GM19372 (cell line): ENCODE results near the gene KDM4C.
"Not testable (repeated sequence)": the region's sequence is repeated elsewhere in the genome, so short reads cannot be mapped to it uniquely, and the experiment has no call there.

Source experiments
- ATAC-seq: cut with Tn5 transposase; IDR thresholded peaks from one replicate; pipeline ENCODE4 v1.9.1; 2021; ENCODE audit warnings: mild to moderate bottlenecking, low read depth, moderate library complexity; ENCODE audit not compliant: unreplicated experiment

Gene KDM4C

DNA sequence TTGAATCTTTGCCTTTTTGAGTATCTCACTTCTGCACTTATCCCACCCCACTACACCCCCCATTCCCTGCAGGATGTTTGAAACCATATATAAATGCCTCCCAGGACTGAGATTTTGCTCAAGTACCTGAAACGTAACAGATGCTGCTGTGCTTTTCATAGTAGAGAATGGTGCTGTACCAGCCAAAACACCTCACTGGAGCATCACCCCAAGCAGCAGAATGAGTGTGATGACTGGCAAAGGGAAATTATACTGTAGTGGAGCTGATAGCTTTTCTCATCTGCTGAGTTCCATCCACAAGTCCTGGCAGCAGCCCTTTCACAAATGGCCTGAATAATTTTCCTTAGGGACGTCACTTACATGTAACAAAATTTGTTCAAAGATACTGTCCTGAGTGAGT is 246.1 kb downstream of the KDM4C start:
- no peak for ATAC-seq

DNA sequence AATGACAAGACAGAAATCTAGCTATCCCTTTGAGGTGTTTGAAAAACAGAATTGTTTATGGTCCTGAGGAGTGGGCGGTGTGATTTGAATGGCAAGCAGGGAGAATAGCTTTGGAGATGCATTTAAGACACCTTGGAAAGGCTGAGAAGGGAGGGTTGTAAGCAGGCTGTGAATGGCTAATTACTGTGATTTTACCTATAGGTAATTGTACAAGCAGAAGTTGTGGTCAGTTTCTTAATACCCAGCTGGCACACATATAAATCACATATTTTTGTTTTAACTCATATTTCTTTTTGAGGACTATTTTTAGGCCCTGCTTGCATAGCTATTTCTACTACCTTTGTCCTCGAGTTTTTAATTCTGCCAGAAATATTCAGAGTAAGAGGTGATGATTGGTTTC is 248.6 kb downstream of the KDM4C start:
- ATAC-seq, result no peak

DNA sequence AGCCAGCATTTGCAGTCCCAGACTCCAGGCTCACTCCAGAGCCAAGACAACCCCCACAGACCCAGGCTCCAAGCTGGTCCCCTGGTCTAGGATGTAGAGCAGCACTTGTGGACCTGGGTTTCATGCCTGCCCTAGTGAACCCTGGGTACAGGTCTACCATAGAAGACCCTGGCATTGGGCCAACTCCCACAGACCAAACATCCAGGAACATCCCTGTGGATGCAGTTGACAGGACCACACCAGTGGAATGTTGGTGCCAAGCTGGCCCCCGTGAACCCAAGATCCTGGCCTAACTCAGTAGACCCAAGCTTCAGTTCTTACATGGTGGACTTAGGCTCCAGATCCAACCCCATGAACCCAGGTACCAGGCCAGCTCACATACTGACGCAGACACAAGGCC is 250.6 kb downstream of the KDM4C start:
- no peak for ATAC-seq

DNA sequence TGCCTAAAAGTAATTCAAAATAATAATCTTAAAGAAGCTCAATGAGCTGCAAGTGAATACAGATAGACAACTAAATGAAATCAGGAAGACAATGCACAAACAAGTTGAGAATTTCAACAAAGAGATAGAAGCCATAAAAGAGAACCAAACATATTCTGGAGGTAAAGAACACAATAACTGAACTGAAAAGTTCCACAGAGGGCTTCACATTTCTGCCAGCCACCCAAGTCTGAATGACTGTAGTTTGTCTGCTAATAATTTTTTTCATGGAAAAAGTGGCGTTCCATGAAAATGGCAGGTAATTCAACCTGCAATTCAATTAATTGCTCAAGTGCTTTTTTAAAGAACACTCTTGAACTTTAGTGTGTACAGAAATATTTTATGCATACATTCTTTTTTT is 251.3 kb downstream of the KDM4C start:
- no peak for ATAC-seq

- no peak for ATAC-seq
These were observed 253.8 kb downstream of the KDM4C start for GRCh38 chr9:7011395-7012067.

- no peak for ATAC-seq
These were observed 270.2 kb downstream of the KDM4C start for GRCh38 chr9:7027996-7028395.

DNA sequence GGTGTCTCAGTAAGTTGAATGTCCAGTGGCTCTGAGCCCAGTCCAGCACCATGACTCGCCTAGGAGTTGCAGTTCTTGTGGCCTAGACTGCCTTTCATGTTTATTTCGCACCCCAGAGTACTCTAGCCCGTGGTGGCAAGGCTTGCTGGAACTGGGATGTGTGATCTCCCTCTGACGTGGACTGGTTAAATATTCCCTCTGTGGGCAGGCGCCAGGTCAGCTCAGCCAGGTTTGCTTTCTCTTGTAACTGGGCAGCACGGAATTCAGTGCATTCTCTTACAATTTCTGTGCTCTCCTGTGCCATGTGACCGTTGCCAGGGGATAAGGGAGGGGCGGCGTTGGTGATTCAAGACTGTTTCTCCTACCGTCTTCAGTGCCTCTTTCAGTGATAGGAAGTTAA is 270.8 kb downstream of the KDM4C start:
- no peak for ATAC-seq

DNA sequence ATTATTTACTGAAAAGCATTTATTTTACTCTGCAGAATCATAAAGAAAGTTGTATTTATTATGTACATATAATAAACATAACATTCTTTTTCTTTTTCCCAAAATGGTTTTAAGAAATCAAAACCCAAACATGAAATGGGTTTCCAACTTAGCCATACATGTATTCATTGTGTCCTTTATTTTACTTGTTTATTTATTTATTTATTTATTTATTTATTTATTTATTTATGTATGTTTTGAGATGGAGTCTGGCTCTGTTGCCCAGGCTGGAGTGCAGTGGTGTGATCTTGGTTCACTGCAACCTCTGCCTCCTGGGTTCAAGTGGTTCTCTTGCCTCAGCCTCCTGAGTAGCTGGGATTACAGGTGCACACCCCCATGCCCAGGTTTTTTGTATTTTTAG is 273.2 kb downstream of the KDM4C start:
- not testable (repeated sequence) for ATAC-seq

- ATAC-seq, result no peak
These were observed 275.6 kb downstream of the KDM4C start for GRCh38 chr9:7033076-7034045.

GRCh38 chr9:7037176-7037575 is 279.4 kb downstream of the KDM4C start:
- ATAC-seq, result no peak

DNA sequence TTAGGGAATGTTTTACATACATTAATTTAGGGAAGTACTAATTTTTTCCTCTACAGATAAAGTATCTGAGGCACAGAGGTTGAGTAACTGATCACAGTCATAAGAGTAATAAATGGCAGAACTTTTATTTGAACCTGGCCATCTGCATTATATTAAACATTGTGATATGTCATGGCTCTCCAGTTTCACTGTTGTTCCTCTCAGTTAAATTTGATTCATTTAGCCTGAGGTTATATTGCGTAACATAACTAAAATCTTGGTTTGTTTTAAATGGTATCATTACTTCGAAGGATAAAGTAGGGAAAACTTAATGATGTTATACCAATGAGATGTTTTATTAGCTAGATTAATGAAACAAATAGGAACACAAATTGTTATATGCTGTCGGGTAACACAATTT is 284.4 kb downstream of the KDM4C start:
- ATAC-seq, result no peak

DNA sequence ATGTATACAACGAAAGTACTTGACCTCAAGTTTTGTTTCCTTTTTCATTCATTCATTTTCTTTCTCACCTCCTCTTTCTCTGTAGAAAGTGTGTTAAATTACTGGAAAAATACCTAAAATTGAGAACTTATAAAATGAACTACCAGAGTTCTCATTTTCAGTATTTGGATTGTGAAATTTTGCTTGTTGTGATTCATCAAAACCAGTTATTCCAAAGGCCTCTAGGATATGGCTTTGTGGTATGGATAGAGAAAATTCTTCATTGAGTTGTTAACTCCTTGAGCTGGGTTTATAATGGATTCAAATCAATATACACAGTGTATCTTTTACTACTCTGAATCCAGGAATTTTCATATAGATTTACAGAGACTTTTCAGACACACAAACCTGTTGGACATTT is 287.6 kb downstream of the KDM4C start:
- no peak for ATAC-seq

- ATAC-seq, result no peak
These were observed 293.9 kb downstream of the KDM4C start for GRCh38 chr9:7051711-7052110.

GRCh38 chr9:7053903-7054302 is 296.1 kb downstream of the KDM4C start:
- no peak for ATAC-seq

DNA sequence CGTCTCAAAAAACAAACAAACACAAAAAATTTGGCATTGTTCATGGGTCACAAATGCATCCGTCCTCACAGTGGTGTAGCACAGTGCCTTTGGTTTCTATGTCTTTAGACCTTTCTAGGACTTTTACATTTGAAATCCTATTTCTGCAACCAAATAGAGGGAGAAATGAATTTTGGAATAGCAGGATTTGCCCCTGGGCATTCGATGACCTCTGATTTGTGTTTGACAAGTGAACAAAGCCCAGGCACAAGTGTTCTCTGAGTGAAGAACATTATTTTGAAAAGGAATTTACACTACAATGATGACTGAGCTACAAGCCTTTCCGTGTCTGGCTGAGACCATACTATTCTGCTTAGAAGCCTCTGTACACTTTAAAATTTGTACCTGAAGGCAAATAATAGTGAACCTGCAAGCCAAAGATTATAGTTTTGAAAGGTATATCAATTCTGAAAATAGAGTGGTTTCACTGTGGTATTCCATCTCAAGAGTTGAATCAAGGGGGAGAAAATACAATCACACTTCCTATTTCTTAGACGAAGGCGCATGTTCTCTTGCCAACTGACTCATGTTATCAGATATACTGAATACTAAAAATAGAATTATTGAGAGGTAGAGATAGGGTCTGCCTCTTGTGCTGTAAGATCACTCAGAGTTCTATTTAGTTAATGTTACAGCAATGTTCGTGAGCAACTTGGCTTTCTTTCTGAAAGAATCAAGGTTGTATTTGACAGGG is 297.6 kb downstream of the KDM4C start:
- ATAC-seq, result peak; percentile 62

DNA sequence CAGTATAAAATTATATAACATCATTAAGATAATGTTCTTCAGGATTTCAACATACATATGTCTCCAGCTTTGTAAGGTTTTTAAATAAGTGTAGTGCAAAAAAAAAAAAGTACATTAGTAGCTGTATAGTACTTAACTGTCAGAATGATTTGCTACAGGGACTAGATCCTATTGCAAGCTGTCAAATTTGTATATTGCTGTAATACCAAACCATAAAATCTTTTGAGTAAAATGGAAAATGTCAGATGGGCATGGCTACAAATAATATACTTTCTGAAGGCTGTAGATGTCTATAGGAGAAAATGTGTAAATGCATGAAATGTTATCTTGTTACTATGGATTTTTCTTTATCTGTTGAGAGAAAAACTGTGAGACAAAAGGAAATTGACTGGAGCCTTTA is 298.5 kb downstream of the KDM4C start:
- ATAC-seq, result no peak

- no peak for ATAC-seq
These were observed 300.7 kb downstream of the KDM4C start for GRCh38 chr9:7058473-7058872.

GRCh38 chr9:7067169-7067568 is 309.4 kb downstream of the KDM4C start:
- no peak for ATAC-seq

DNA sequence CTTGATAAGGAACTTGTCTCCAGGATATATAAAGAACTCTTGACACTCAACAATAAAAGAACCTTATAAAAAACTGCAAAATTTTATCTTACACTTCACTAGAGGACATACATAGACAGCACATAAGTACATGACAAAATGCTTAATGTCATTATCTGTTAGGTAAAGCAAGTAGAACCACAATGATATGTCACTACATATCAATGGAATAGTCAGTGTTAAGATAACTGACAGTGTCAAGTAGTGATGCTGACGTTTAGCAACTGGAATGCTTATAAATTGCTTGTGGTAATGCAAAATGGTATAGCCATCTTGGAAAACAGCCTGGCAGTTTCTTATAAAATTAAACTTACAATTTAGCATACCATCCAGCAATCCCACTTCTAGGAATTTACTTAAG is 314.1 kb downstream of the KDM4C start:
- no peak for ATAC-seq

DNA sequence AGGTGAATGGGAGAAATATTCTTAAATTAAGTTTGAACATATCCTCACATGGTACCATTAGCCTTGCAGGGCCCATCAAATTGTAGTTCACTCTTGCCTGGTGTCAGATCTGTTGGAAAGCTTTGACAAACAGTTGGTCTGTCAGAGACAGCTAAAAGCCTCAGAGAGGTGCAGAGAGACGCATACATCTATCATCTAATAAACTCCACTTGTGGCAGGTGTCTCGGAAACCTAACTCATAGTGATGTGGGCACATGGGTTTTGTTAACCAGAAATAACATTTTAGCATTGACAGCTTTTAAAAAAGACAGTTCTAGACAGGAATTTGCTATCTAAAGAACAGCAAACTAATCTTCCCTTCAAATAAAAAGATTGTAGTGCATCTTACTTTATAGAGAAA is 315.9 kb downstream of the KDM4C start:
- ATAC-seq, result no peak

DNA sequence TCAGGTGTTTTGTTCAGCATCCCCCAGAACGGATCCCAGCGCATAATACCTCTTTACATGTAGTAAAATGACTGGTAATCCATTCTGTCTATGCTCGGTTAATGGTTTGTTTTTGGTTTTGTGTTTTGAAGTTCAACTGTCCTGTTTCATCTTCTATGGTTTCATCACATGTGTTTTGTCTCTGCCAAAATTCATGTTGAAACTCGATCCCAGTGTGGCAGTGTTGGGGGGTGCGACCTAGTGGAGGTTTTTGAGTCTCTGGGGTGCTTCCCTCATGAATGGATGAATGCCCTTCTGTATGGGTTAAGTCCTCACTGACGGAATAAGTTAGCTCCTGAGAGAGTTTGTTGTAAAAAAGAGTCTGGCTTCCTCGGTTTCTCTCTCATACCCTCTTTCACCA is 317.4 kb downstream of the KDM4C start:
- no peak for ATAC-seq
